Subcutaneous abdominal adipose tissue (tissue), 5 donors: Measurements from ENCODE around the gene STRBP.

ENCODE experiments used
- H3K27ac ChIP-seq: one replicate; pipeline ENCODE4 v1.7.0; 2013; ENCODE audit warnings: low read depth, mild to moderate bottlenecking, inconsistent platforms, low read length, moderate library complexity
- H3K27me3 ChIP-seq, 5 donors: one replicate each; pipeline ENCODE4 v1.7.0; 2013; ENCODE audit warnings: low read length in 5 of 5, inconsistent platforms in 1 of 5; ENCODE audit not compliant: control insufficient read depth in 5 of 5, insufficient read depth in 4 of 5
- H3K36me3 ChIP-seq, 5 donors: one replicate each; pipeline ENCODE4 v1.7.0; 2013; ENCODE audit warnings: low read length in 5 of 5; ENCODE audit not compliant: control insufficient read depth in 5 of 5, insufficient read depth in 5 of 5
- H3K4me1 ChIP-seq, 5 donors: one replicate each; pipeline ENCODE4 v1.7.0; 2013; ENCODE audit warnings: low read length in 5 of 5, mild to moderate bottlenecking in 3 of 5, moderate library complexity in 1 of 5; ENCODE audit not compliant: control insufficient read depth in 5 of 5, insufficient read depth in 5 of 5
- H3K4me3 ChIP-seq, 5 donors: one replicate each; pipeline ENCODE4 v1.7.0; 2013; ENCODE audit warnings: low read length in 5 of 5, low read depth in 1 of 5
- H3K9ac ChIP-seq, 5 donors: one replicate each; pipeline ENCODE4 v1.7.0; 2013; ENCODE audit warnings: low read length in 5 of 5, mild to moderate bottlenecking in 4 of 5, moderate library complexity in 3 of 5
- H3K9me3 ChIP-seq, 5 donors: one replicate each; pipeline ENCODE4 v1.7.0; 2013; ENCODE audit warnings: low read length in 5 of 5; ENCODE audit not compliant: control insufficient read depth in 5 of 5
- donor health status: healthy.
- donor health status: healthy.
- donor health status: healthy.
- donor health status: healthy.
- donor health status: healthy.

Gene STRBP

GRCh38 chr9:123176949-123177348 lies 91.4 kb downstream of the STRBP start:
- H3K4me3 ChIP-seq: no peak overlapping the region
- no peaks in the 10 kb centered on the region for H3K9me3 ChIP-seq
- H3K27ac ChIP-seq: no peak overlapping the region
- no peaks in the 10 kb centered on the region for H3K4me1 ChIP-seq
- H3K9ac ChIP-seq: no peak overlapping the region
- H3K36me3 ChIP-seq: no peaks in the 10 kb centered on the region
- H3K27me3 ChIP-seq: no peaks in the 10 kb centered on the region

GRCh38 chr9:123175854-123176629 lies 92.3 kb downstream of the STRBP start:
- H3K36me3 ChIP-seq: no peaks in the 10 kb centered on the region
- H3K9me3 ChIP-seq: no peaks in the 10 kb centered on the region
- H3K27ac ChIP-seq: no peak overlapping the region
- no peak overlapping the region for H3K4me3 ChIP-seq
- H3K4me1 ChIP-seq: no peaks in the 10 kb centered on the region
- no peaks in the 10 kb centered on the region for H3K27me3 ChIP-seq
- H3K9ac ChIP-seq: no peak overlapping the region

GRCh38 chr9:123174887-123175518 lies 93.4 kb downstream of the STRBP start:
- no peaks in the 10 kb centered on the region for H3K36me3 ChIP-seq
- H3K27ac ChIP-seq: no peak overlapping the region
- no peaks in the 10 kb centered on the region for H3K9me3 ChIP-seq
- no peak overlapping the region for H3K9ac ChIP-seq
- no peak overlapping the region for H3K4me3 ChIP-seq
- H3K4me1 ChIP-seq: no peaks in the 10 kb centered on the region
- no peaks in the 10 kb centered on the region for H3K27me3 ChIP-seq

GRCh38 chr9:123174079-123174478 lies 94.3 kb downstream of the STRBP start:
- H3K4me1 ChIP-seq: no peaks in the 10 kb centered on the region
- no peaks in the 10 kb centered on the region for H3K36me3 ChIP-seq
- no peaks in the 10 kb centered on the region for H3K9me3 ChIP-seq
- no peak overlapping the region for H3K27ac ChIP-seq
- no peaks in the 10 kb centered on the region for H3K27me3 ChIP-seq
- no peak overlapping the region for H3K9ac ChIP-seq
- H3K4me3 ChIP-seq: no peak overlapping the region

GRCh38 chr9:123169926-123170325 lies 98.5 kb downstream of the STRBP start:
- H3K9me3 ChIP-seq: no peaks in the 10 kb centered on the region
- no peaks in the 10 kb centered on the region for H3K27me3 ChIP-seq
- no peak overlapping the region for H3K9ac ChIP-seq
- no peaks in the 10 kb centered on the region for H3K36me3 ChIP-seq
- no peak overlapping the region for H3K27ac ChIP-seq
- H3K4me1 ChIP-seq: peaks cover 0 to 4% (median 0%) of the 10 kb centered on the region in 5 donors
- H3K4me3 ChIP-seq: no peak overlapping the region

- Histone ChIP-seq H3K9me3 (no peaks in the 10 kb centered on the region), H3K9ac (no peak overlapping the region), H3K4me1 (peaks cover 0 to 4% (median 0%) of the 10 kb centered on the region in 5 donors), H3K27ac (no peak overlapping the region), H3K4me3 (no peak overlapping the region), H3K27me3 (no peaks in the 10 kb centered on the region), H3K36me3 (no peaks in the 10 kb centered on the region)
Observed at GRCh38 chr9:123168586-123168985, 99.8 kb downstream of the STRBP start.

GRCh38 chr9:123167474-123167873 lies 100.9 kb downstream of the STRBP start:
- no peak overlapping the region for H3K4me3 ChIP-seq
- H3K27me3 ChIP-seq: no peaks in the 10 kb centered on the region
- H3K27ac ChIP-seq: no peak overlapping the region
- H3K36me3 ChIP-seq: no peaks in the 10 kb centered on the region
- peaks cover 0 to 4% (median 0%) of the 10 kb centered on the region in 5 donors for H3K4me1 ChIP-seq
- H3K9ac ChIP-seq: no peak overlapping the region
- H3K9me3 ChIP-seq: no peaks in the 10 kb centered on the region

GRCh38 chr9:123165813-123166212 lies 102.6 kb downstream of the STRBP start:
- H3K4me3 ChIP-seq: no peak overlapping the region
- no peak overlapping the region for H3K27ac ChIP-seq
- no peaks in the 10 kb centered on the region for H3K9me3 ChIP-seq
- H3K36me3 ChIP-seq: no peaks in the 10 kb centered on the region
- H3K9ac ChIP-seq: no peak overlapping the region
- peaks cover 0 to 4% (median 0%) of the 10 kb centered on the region in 5 donors for H3K4me1 ChIP-seq
- H3K27me3 ChIP-seq: no peaks in the 10 kb centered on the region

- Histone ChIP-seq H3K4me1 (peaks cover 0 to 4% (median 0%) of the 10 kb centered on the region in 5 donors), H3K4me3 (no peak overlapping the region), H3K27me3 (no peaks in the 10 kb centered on the region), H3K9ac (no peak overlapping the region), H3K36me3 (no peaks in the 10 kb centered on the region), H3K9me3 (no peaks in the 10 kb centered on the region), H3K27ac (no peak overlapping the region)
Observed at GRCh38 chr9:123164285-123164684, 104.1 kb downstream of the STRBP start.

GRCh38 chr9:123162791-123163345 lies 105.5 kb downstream of the STRBP start:
- no peaks in the 10 kb centered on the region for H3K9me3 ChIP-seq
- peaks cover 0 to 5% (median 0%) of the 10 kb centered on the region in 5 donors for H3K36me3 ChIP-seq
- no peak overlapping the region for H3K27ac ChIP-seq
- no peaks in the 10 kb centered on the region for H3K27me3 ChIP-seq
- no peak overlapping the region for H3K9ac ChIP-seq
- no peak overlapping the region for H3K4me3 ChIP-seq
- H3K4me1 ChIP-seq: peaks cover 0 to 4% (median 0%) of the 10 kb centered on the region in 5 donors
